22Rv1 (cell line): ENCODE measurements around the gene GAGE10.

Source experiments
- CTCF ChIP-seq: fragments of 450-650 bp; IDR thresholded peaks from 2 replicates; pipeline ENCODE4 v1.5.1; 2017; ENCODE audit warnings: mild to moderate bottlenecking
- ZFX ChIP-seq: fragments of 450-650 bp; IDR thresholded peaks from 2 replicates; pipeline ENCODE4 v1.6.1; 2017; ENCODE audit warnings: antibody characterized with exemption, borderline replicate concordance

- TF ChIP-seq CTCF (no peak), ZFX (no peak)
These were observed 26.0 kb upstream of the GAGE10 start for GRCh38 chrX:49277535-49277830.
